H9 (cell line): Measurements from ENCODE around the gene SVOP. TPM values are rescaled to one million over a fixed set of nuclear protein-coding genes. Genes with fewer than 3 reads are reported as not detected.
A peak's percentile ranks its signal among the peaks of the same experiment; 100 is the strongest.

Source experiments
- DNase-seq: peaks from one replicate; pipeline ENCODE4 v3.0.0-alpha.2; 2017
- H2AFZ ChIP-seq: one replicate; pipeline ENCODE4 v1.6.1; 2013; ENCODE audit warnings: mild to moderate bottlenecking, low read length, control low read depth, moderate library complexity
- H2AK5ac ChIP-seq: 2 replicates; pipeline ENCODE4 v1.6.1; 2013; ENCODE audit warnings: low read length, control low read depth, mixed read lengths; ENCODE audit not compliant: insufficient read length
- H2BK120ac ChIP-seq: one replicate; pipeline ENCODE4 v1.6.1; 2013; ENCODE audit warnings: low read depth, mild to moderate bottlenecking, low read length, control low read depth, inconsistent platforms; ENCODE audit not compliant: poor library complexity, severe bottlenecking
- H2BK12ac ChIP-seq: 2 replicates; pipeline ENCODE4 v1.6.1; 2013; ENCODE audit warnings: low read length, control low read depth, mixed read lengths, low read depth; ENCODE audit not compliant: insufficient read length
- H2BK15ac ChIP-seq: 2 replicates; pipeline ENCODE4 v1.6.1; 2013; ENCODE audit warnings: low read depth, low read length, control low read depth
- H2BK20ac ChIP-seq: one replicate; pipeline ENCODE4 v1.6.1; 2013; ENCODE audit warnings: low read depth, mild to moderate bottlenecking, low read length, control low read depth, inconsistent platforms; ENCODE audit not compliant: poor library complexity, severe bottlenecking
- H2BK5ac ChIP-seq: 2 replicates; pipeline ENCODE4 v1.6.1; 2013; ENCODE audit warnings: low read length, control low read depth, mixed read lengths; ENCODE audit not compliant: insufficient read length
- H3K14ac ChIP-seq: 2 replicates; pipeline ENCODE4 v1.6.1; 2013; ENCODE audit warnings: low read length, control low read depth; ENCODE audit not compliant: insufficient read depth
- H3K18ac ChIP-seq: 2 replicates; pipeline ENCODE4 v1.6.1; 2013; ENCODE audit warnings: low read depth, mild to moderate bottlenecking, mixed read lengths, low read length, control low read depth; ENCODE audit not compliant: insufficient read length
- H3K23ac ChIP-seq: 2 replicates; pipeline ENCODE4 v1.6.1; 2013; ENCODE audit warnings: low read length, control low read depth, mixed read lengths, low read depth; ENCODE audit not compliant: insufficient read length
- H3K23me2 ChIP-seq: 2 replicates; pipeline ENCODE4 v1.6.1; 2013; ENCODE audit warnings: low read depth, mild to moderate bottlenecking, mixed read lengths, low read length, control low read depth; ENCODE audit not compliant: insufficient read length, poor library complexity, severe bottlenecking
- H3K27ac ChIP-seq: 2 replicates; pipeline ENCODE4 v1.5.1; 2013; ENCODE audit warnings: low read length, control low read depth, mixed read lengths, low read depth; ENCODE audit not compliant: insufficient read length
- H3K27me3 ChIP-seq: 2 replicates; pipeline ENCODE4 v1.6.1; 2013; ENCODE audit warnings: low read length, control low read depth, inconsistent platforms; ENCODE audit not compliant: insufficient read depth
- H3K4ac ChIP-seq: 2 replicates; pipeline ENCODE4 v1.6.1; 2013; ENCODE audit warnings: low read depth, mild to moderate bottlenecking, control low read depth, inconsistent platforms, low read length, moderate library complexity
- H3K4me1 ChIP-seq: 2 replicates; pipeline ENCODE4 v1.6.1; 2013; ENCODE audit warnings: low read length, control low read depth, inconsistent platforms; ENCODE audit not compliant: insufficient read depth
- H3K4me2 ChIP-seq: 2 replicates; pipeline ENCODE4 v1.6.1; 2013; ENCODE audit warnings: low read length, control low read depth, mixed read lengths; ENCODE audit not compliant: insufficient read length, insufficient read depth
- H3K56ac ChIP-seq: 2 replicates; pipeline ENCODE4 v1.6.1; 2013; ENCODE audit warnings: low read depth, mild to moderate bottlenecking, mixed read lengths, low read length, control low read depth; ENCODE audit not compliant: insufficient read length
- H3K79me1 ChIP-seq: 2 replicates; pipeline ENCODE4 v1.6.1; 2013; ENCODE audit warnings: low read depth, mild to moderate bottlenecking, moderate library complexity, low read length, control low read depth, inconsistent platforms; ENCODE audit not compliant: insufficient read depth, poor library complexity, severe bottlenecking
- H3K79me2 ChIP-seq: 2 replicates; pipeline ENCODE4 v1.6.1; 2013; ENCODE audit warnings: low read length, control low read depth, inconsistent platforms; ENCODE audit not compliant: insufficient read depth
- H3K9ac ChIP-seq: 2 replicates; pipeline ENCODE4 v1.6.1; 2013; ENCODE audit warnings: low read length, control low read depth, mixed read lengths; ENCODE audit not compliant: insufficient read length; ENCODE audit errors: extremely low read depth
- H3K9me3 ChIP-seq: one replicate; pipeline ENCODE4 v1.6.1; 2013; ENCODE audit warnings: low read depth, low read length, inconsistent platforms; ENCODE audit not compliant: control insufficient read depth
- H3T11ph ChIP-seq: one replicate; pipeline ENCODE4 v1.6.1; 2013; ENCODE audit warnings: mild to moderate bottlenecking, low read length, control low read depth, inconsistent platforms
- H4K20me1 ChIP-seq: one replicate; pipeline ENCODE4 v1.6.1; 2013; ENCODE audit not compliant: control insufficient read depth, insufficient read length, insufficient read depth
- H4K5ac ChIP-seq: 2 replicates; pipeline ENCODE4 v1.6.1; 2013; ENCODE audit warnings: low read depth, mild to moderate bottlenecking, mixed read lengths, low read length, control low read depth; ENCODE audit not compliant: insufficient read length
- H4K8ac ChIP-seq: replicated peaks from 2 replicates; pipeline ENCODE4 v1.6.1; 2013; ENCODE audit warnings: low read length, control low read depth, mixed read lengths, low read depth; ENCODE audit not compliant: insufficient read length
- H4K91ac ChIP-seq: 2 replicates; pipeline ENCODE4 v1.6.1; 2013; ENCODE audit warnings: low read depth, mild to moderate bottlenecking, moderate library complexity, mixed read lengths, low read length, control low read depth; ENCODE audit not compliant: insufficient read length
- H3K27ac Mint-ChIP-seq, 3 experiments: 2 replicates in 2 of 3; 3 replicates in 1 of 3; pipeline ENCODE4 v1.8.0; 2020 to 2021; ENCODE audit warnings: mixed read lengths in 3 of 3, mild to moderate bottlenecking in 1 of 3, moderate library complexity in 1 of 3
- H3K27me3 Mint-ChIP-seq: 2 replicates; pipeline ENCODE4 v1.8.0; 2021; ENCODE audit warnings: low read depth, mild to moderate bottlenecking, moderate library complexity, mixed read lengths
- H3K36me3 Mint-ChIP-seq, 3 experiments: 2 replicates in 2 of 3; 3 replicates in 1 of 3; pipeline ENCODE4 v1.8.0; 2020 to 2021; ENCODE audit warnings: low read depth in 3 of 3, mixed read lengths in 3 of 3; ENCODE audit not compliant: insufficient read depth in 1 of 3
- H3K4me1 Mint-ChIP-seq, 2 experiments: 2 replicates each; pipeline ENCODE4 v1.8.0; 2020; ENCODE audit warnings: mixed read lengths in 2 of 2
- H3K4me3 Mint-ChIP-seq, 2 experiments: 2 replicates in 1 of 2; 3 replicates in 1 of 2; pipeline ENCODE4 v1.8.0; 2020 to 2021; ENCODE audit warnings: mild to moderate bottlenecking in 2 of 2, mixed read lengths in 2 of 2, moderate library complexity in 1 of 2
- H3K9me3 Mint-ChIP-seq, 2 experiments: 2 replicates in 1 of 2; 3 replicates in 1 of 2; pipeline ENCODE4 v1.8.0; 2020; ENCODE audit warnings: mild to moderate bottlenecking in 2 of 2, mixed read lengths in 2 of 2, moderate library complexity in 1 of 2
- WGBS: extraction: QIAGEN DNeasy Blood & Tissue Kit; methylation state at CpG from one replicate; pipeline ENCODE4 v1.1.7; 2013; ENCODE audit warnings: missing lambda C conversion rate, low lambda C conversion rate, mixed read lengths; ENCODE audit not compliant: insufficient read length; ENCODE audit errors: extremely low coverage; 5-methylcytosine and 5-hydroxymethylcytosine counted together
- total RNA-seq: library from RNA; stranded (reverse); gene quantifications from 2 replicates; pipeline ENCODE4 v1.2.1, GENCODE V29; 2021
- TF ChIP-seq, protein P1 (sequence below): fragments of 200-600 bp; sonication (generic); conservative IDR thresholded peaks from 3 replicates; pipeline ENCODE4 v1.8.0; 2021; ENCODE audit warnings: antibody characterized with exemption, mild to moderate bottlenecking

SVOP gene
- total RNA-seq, 1 experiment from 2014 or later, result 0.15 TPM

DNA sequence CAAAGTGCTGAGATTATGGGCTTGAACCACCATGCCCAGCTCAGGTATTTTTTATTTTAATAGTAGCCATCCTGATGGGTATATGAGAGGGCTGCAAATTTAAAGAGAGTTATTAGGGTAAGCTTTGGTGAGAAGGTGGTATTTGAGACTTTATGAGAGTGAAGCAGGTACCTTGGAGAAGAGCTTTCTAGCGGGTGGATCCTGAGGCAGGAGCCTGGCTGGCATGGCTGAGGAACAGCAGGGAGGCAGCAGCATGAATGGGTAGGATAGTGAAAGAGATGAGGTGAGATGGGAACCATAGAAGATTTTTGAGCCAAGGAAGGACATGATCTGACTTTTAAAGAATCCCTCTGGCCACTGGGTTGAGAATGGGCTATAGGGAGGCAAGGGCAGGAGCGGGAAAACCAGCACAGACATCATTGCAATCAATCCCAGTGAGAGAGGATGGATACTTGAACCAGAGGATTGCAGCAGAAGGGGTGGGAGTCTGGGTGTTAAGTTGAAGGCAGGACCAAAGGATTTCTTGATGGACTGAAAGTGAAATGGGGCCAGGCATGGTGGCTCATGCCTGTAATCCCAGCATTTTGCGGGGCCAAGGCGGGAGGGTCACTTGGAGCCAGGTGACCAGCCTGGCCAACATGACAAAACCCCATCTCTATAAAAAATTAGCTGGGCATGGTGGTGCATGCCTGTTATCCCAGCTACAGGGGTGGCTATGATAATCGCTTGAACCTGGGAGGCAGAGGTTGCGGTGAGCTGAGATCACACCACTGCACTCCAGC lies 5.7 kb downstream of the SVOP start:
- H3K18ac ChIP-seq, result no peak overlapping the region
- no peak overlapping the region for H2AFZ ChIP-seq
- Mint-ChIP-seq H3K4me1 (peaks cover 8% of the 10 kb centered on the region in 2 experiments), H3K27me3 (peaks cover 15% of the 10 kb centered on the region), H3K36me3 (no peaks in the 10 kb centered on the region), H3K27ac (no peak overlapping the region), H3K9me3 (no peaks in the 10 kb centered on the region), H3K4me3 (no peak overlapping the region)
- no peaks in the 10 kb centered on the region for H3K23me2 ChIP-seq
- DNase-seq, result peak; percentile 15
- TF ChIP-seq, protein P1, sequence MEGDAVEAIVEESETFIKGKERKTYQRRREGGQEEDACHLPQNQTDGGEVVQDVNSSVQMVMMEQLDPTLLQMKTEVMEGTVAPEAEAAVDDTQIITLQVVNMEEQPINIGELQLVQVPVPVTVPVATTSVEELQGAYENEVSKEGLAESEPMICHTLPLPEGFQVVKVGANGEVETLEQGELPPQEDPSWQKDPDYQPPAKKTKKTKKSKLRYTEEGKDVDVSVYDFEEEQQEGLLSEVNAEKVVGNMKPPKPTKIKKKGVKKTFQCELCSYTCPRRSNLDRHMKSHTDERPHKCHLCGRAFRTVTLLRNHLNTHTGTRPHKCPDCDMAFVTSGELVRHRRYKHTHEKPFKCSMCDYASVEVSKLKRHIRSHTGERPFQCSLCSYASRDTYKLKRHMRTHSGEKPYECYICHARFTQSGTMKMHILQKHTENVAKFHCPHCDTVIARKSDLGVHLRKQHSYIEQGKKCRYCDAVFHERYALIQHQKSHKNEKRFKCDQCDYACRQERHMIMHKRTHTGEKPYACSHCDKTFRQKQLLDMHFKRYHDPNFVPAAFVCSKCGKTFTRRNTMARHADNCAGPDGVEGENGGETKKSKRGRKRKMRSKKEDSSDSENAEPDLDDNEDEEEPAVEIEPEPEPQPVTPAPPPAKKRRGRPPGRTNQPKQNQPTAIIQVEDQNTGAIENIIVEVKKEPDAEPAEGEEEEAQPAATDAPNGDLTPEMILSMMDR, result no peak
- H3K79me2 ChIP-seq, result no peaks in the 10 kb centered on the region
- H3K23ac ChIP-seq, result no peak overlapping the region
- no peak overlapping the region for H2BK12ac ChIP-seq
- H3K4me1 ChIP-seq, result no peaks in the 10 kb centered on the region
- H2AK5ac ChIP-seq, result no peak overlapping the region
- no peaks in the 10 kb centered on the region for H3K27me3 ChIP-seq
- H3K4me2 ChIP-seq, result no peak overlapping the region
- no peak overlapping the region for H3K14ac ChIP-seq
- no peak overlapping the region for H4K8ac ChIP-seq
- no peak overlapping the region for H2BK20ac ChIP-seq
- no peak overlapping the region for H3K27ac ChIP-seq
- H3K9me3 ChIP-seq, result no peaks in the 10 kb centered on the region
- no peak overlapping the region for H3K4ac ChIP-seq
- no peak overlapping the region for H2BK120ac ChIP-seq
- no peak overlapping the region for H4K5ac ChIP-seq
- no peak overlapping the region for H3K56ac ChIP-seq
- no peak overlapping the region for H2BK5ac ChIP-seq
- no peak overlapping the region for H3K9ac ChIP-seq
- no peak overlapping the region for H3T11ph ChIP-seq
- no CpG with 5 or more reads among the region's 6 CpGs for WGBS
- H2BK15ac ChIP-seq, result no peak overlapping the region
- no peaks in the 10 kb centered on the region for H4K20me1 ChIP-seq
- no peaks in the 10 kb centered on the region for H3K79me1 ChIP-seq
- no peak overlapping the region for H4K91ac ChIP-seq
